HG03565 (cell line): Measurements from ENCODE around the gene HLA-F.

Source experiments
- ATAC-seq: cut with Tn5 transposase; IDR thresholded peaks from one replicate; pipeline ENCODE4 v1.9.1; 2021; ENCODE audit warnings: mild to moderate bottlenecking, moderate library complexity; ENCODE audit not compliant: unreplicated experiment

HLA-F gene

DNA sequence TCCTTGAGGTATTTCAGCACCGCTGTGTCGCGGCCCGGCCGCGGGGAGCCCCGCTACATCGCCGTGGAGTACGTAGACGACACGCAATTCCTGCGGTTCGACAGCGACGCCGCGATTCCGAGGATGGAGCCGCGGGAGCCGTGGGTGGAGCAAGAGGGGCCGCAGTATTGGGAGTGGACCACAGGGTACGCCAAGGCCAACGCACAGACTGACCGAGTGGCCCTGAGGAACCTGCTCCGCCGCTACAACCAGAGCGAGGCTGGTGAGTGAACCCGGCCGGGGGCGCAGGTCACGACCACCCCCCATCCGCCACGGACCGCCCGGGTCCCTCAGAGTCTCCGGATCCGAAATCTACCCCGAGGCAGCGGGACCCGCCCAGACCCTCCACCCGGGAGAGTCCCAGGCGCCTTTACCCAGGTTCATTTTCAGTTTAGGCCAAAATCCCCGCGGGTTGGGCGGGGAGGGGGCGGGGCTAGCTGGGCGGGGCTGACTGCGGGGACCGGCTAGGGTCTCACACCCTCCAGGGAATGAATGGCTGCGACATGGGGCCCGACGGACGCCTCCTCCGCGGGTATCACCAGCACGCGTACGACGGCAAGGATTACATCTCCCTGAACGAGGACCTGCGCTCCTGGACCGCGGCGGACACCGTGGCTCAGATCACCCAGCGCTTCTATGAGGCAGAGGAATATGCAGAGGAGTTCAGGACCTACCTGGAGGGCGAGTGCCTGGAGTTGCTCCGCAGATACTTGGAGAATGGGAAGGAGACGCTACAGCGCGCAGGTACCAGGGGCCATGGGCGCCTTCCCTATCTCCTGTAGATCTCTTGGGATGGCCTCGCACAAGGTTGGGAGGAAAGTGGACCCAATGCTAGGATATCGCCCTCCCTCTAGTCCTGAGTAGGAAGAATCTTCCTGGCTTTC, 693 bp downstream of the HLA-F start:
- ATAC-seq: peak; percentile 10

DNA sequence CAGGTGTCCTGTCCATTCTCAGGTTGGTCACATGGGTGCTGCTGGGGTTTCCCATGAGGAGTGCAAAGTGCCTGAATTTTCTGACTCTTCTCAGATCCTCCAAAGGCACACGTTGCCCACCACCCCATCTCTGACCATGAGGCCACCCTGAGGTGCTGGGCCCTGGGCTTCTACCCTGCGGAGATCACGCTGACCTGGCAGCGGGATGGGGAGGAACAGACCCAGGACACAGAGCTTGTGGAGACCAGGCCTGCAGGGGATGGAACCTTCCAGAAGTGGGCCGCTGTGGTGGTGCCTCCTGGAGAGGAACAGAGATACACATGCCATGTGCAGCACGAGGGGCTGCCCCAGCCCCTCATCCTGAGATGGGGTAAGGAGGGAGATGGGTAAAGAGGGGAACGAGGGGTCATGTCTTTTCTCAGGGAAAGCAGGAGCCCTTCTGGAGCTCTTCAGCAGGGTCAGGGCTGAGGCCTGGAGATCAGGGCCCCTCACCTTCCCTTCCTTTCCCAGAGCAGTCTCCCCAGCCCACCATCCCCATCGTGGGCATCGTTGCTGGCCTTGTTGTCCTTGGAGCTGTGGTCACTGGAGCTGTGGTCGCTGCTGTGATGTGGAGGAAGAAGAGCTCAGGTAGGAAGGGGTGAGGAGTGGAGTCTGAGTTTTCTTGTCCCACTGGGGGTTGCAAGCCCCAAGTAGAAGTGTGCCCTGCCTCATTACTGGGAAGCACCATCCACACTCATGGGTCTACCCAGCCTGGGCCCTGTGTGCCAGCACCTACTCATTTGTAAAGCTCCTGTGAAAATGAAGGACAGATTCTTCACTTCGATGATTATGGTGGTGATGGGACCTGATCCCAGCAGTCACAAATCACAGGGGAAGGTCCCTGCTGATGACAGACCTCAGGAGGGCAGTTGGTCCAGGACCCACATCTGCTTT, 2.0 kb downstream of the HLA-F start:
- ATAC-seq: no peak

DNA sequence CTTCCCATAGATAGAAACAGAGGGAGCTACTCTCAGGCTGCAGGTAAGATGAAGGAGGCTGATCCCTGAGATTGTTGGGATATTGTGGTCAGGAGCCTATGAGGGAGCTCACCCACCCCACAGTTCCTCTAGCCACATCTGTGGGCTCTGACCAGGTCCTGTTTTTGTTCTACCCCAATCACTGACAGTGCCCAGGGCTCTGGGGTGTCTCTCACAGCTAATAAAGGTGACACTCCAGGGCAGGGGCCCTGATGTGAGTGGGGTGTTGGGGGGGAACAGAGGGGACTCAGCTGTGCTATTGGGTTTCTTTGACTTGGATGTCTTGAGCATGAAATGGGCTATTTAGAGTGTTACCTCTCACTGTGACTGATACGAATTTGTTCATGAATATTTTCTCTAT, 2.8 kb downstream of the HLA-F start:
- no peak for ATAC-seq

DNA sequence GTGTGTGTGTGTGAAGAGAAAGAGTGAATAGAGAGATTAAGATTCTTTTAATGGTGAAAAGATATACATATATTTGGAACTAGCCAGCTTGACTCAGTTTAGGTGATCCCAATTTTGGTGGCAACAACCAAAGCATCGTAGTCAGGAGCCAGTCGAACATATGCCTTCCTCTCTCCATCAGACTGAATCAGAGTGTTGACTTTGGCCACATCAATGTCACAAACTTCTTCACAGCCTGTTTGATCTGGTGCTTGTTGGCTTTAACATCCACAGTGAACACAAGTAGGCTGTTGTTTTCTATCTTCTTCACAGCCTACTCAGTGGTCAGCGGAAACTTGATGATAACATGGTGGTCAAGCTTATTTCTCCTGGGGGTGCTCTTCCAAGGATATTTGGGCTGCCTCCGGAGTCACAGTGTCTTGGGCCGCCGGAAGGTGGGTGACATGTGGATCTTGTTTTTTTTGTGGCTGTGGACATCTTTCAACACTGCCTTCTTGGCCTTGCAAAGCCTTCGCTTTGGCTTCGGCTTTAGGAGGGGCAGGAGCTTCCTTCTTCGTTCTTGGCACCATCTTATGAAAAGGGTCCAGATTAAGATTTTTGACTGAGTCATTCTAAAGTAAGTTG, 3.4 kb downstream of the HLA-F start:
- ATAC-seq: no peak

DNA sequence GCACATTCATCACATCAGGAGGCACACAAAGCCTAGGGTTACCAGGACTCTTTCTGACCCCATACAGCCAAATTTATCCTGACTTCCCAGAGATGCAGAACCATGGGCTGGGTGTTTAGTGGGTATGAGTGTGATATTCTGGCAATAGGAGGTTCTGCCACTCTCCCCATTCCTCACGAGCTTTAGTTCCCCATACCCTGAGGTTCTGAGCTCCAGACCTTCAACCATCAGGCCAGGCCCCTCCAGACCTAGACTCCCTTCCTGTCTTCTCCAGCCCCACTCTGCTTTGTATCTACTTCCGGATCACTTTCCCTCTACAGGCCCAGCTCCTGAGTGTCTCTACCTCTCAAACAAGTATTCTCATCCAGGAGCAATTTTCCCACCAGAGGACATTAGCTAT, 4.4 kb downstream of the HLA-F start:
- ATAC-seq: no peak

DNA sequence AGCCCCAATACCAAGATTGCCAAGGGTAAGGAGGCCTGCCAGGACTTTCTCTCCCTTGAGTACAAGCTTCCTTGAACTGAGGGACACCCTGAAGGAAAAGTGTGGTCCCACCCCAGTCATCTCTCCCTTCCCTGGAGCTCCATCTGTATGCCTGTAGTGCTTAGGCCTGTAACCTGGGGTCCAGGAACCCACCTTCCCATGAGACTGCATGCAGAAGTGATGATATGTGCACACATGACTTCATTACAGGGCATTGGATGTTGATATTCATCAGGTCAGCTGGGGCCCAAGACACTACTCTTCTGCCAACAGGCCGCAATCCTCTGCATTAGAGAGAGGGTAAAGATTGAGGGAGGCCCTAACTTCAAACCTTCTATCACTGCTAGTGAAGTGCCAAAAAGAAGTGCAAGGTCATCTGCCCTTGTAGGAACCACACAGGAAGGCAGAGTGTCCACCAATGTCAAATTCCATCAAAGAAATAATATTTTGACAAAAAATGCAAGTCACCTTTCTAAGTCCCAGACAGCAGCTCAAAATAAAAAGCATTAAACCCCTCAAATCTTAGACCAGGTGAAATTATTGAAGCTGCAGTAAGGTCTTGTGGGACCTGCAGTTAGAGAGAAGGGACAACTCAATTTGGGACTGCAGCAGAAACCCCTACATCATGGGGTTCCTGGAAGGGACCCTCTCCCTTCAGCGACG, 5.1 kb downstream of the HLA-F start:
- no peak for ATAC-seq

DNA sequence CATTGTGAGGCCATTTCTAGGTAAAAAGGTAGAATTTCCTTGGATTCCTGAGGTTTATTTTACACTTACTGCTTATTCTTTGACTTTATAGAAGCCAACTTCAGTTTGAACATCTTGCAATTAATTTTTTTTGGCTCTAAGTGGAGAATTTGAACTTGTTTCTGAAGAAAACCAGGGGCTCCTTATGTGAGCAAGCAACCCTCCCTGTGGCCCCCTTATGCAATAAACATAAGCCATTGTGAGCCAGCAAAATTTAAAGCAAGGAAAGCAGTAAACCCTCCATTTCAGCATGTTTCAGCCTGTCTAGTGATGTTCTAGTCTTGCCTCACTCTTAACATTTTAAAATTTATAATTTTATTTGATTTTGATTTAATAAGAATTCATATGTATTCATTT, 5.6 kb downstream of the HLA-F start:
- ATAC-seq: no peak

DNA sequence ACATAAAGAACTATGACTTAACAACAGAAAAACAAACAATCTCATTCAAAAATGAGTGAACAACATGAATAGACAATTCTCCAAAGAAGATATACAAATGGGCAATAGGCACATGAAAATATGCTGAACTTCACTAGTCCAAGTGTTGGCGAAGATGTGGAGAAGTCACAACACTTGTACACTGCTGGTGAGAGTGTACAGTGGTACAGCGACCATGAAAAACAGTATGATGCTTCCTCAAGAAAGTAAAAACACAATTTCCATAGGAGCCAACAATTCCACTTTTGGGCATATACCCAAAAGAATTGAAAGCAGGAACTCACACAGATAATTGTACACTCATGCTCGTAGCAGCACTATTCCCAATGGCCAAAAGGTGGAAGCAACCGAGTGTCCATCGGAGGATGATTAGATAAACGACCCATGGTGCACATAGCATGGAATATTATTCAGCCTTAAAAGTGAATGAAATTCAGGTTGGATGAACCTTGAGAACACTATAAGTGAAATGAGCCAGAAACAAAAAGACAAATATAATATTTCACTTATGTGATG, 6.6 kb downstream of the HLA-F start:
- no peak for ATAC-seq

DNA sequence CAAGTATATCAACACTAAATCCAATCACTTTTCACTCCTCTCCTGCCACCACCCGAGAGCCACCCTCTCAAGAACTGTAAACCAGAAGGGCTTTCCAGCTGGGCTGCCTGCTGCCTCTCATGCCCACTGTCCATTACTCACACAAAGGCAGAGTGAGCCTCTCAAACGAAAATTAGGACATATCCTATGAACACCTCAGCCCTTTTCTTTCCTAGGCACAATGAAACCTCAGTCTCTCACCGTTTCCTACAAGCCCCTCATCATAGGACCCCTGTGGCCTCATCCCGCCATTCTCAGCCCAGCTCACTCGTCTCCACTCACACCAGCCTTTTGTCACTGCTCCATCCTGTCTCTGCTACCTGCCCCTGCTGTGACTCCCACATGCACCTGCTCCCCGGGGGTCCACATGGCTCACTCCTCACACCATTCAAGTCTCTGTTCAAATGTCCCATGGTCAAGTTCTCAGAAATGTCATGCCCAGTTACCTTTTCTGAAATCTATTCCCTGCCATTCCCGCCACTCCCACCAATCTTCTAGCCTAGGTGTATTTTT, 7.4 kb downstream of the HLA-F start:
- ATAC-seq: no peak

DNA sequence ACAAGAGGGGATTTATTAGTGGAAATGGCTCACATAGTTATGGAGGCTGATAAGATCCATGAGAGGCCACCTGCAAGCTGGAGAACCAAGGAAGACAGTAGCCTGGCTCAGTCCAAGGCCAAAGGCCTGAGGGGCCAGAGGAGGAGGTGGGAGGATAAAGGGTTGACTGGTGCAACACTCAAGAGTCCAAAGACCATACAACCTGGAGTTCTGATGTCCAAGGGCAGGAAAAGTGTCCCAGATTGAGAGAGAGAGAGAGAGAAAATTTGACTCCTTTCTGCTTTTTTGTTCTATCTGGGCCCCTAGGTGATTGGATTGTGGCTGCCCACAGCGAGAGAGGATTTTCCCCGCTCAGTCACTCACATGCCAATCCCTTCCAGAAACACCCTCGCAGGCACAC, 8.0 kb downstream of the HLA-F start:
- no peak for ATAC-seq

DNA sequence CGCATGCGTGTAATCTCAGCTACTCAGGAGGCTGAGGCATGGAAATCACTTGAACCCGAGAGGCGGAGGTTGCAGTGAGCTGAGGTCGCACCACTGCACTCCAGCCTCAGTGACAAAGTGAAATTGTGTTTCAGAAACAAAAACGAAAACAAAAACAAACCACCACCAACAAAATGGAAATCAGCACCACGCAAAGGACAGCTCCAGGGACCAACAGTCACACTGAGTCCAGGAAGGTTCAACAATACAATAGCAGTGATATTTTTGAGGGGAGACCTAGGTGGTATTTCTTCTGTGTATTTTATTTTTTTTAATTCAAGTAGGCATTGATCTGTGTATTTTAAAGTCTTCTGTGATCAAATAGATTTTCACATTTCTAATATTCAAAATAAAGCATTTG, 9.8 kb downstream of the HLA-F start:
- ATAC-seq: no peak

DNA sequence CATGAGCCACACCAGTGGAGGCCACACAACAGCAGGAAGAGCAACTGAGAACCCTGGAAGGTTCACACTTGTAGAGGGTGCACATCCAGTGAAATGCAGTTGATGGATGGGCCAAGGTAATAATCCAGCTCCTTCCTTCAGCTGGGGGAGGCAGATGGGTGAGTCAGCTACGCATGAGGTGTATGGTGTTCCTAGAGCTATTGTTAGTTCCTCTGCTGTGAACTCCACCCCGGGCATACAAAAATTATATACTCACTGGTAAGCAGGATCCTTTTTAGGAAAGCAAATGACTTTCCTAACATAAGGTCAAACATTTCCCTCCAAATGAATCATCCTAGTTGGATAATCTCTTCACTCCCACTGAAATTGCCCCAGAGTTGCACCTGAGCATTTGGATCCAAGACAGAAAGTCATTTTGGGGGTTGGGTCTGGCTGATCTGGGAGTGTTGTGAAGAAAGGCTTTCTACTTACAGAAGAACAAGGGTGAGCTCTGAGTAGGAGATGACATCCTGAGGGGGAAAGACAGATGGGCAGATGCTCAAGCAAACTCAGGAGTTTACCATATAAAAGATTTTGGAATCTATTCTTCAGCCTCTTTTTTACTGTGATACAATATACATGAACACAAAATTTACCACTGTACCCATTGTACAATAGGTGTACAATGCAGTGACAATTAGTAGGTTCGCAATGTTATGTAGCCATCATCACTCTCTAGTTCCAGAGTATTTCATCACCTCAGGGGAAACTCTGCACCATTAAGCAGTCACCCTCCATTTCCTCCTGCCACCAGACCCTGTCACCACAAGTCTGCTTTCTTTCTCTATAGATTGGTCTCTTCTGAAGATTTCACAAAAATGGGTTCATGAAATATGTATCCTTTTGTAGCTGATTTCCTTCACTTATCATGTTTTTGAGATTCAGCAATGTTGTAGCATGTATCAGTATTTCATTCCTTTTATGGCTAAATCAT, 11.1 kb downstream of the HLA-F start:
- ATAC-seq: no peak

DNA sequence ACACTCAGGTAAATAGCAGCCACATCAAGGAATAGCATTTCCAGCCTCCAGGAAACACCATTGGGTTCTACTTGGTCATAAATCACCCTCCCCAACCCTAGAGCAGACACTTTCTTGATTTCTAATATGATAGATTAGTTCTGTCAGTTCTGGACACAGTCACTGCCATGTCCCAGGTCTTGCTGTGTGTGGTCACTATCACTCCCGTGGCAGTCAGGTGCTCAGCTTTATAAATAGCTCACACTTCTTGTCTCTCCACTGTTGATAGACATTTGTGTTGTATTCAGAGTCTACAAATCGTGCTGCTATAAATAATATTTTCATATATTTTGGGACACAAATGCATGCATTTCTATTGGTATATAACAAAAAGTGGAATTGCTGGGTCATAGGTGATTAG, 13.3 kb downstream of the HLA-F start:
- no peak for ATAC-seq

DNA sequence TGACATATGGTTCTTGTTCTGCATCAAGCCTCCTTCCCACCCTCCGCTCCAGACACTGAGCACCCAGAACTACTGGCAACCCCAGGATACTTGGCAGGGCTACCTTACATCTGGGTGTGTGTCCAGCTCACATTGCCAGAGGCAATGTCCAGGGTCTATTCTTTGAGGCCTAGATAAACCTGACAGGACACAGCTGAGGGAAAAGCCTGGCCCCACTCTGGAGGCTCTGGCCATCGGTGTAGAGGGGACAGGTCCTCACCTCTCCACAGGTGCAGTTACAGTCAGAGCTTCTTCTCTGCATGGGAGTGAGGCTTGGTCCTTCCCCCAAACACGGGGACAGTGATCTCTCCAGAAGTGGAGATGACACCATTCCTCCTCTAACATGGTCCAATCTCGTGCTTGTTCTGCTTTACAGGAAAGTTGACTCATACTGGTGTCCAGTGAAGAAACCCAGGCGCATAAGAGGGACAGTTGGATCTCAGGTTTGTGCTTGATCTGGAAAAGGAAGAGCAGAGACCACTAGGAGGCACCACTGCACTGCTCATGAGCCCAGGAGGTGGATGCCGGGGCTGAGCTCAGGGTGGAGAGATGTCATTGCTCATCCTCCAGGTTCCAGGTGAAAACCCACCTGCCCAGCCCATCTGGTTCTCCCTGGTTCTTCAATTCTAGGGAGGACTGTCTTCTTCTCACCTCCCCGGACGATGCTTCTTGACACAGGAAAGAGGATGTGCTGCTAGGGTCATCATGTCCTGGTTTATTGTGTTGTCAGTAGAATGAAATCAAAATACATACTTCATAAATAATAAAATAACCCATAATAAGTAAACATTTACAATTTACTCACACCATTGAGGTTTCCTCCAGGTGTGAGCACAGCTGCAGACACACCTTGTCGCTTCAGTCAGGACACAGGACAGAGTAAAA, 14.7 kb downstream of the HLA-F start:
- no peak for ATAC-seq

DNA sequence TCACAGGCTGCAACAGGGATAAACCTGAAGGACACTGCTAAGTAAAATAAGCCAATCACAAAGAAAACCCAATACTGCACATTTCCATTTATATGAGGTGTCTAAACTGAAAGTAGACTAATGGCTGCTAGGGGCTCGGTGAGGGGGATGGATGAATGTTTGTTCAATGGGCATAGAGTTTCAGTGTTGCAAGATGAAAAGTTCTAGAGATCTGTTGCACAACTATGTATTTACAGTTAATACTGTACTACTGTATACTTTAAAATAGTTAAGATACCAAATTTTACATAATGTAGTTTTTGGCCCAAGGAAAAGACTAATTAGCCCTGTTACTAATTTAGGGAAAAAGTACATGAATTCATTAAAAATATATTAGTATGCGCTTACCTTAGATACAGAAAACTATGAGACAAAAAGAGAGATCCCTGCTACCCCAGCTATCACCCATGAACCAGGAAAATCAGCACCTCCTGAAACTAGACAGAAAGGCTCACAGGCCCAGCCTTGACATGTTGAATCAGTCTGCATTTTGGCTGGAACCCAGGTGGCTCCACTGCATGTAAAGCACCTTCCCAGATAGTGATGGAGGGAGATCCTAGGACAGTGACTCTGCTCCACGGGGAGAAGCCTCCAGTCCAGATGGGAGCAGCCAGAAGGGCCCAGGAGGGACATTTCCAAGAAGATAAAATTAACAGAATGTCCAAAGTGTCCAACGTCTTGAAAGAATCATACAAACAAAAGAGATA, 16.1 kb downstream of the HLA-F start:
- no peak for ATAC-seq

DNA sequence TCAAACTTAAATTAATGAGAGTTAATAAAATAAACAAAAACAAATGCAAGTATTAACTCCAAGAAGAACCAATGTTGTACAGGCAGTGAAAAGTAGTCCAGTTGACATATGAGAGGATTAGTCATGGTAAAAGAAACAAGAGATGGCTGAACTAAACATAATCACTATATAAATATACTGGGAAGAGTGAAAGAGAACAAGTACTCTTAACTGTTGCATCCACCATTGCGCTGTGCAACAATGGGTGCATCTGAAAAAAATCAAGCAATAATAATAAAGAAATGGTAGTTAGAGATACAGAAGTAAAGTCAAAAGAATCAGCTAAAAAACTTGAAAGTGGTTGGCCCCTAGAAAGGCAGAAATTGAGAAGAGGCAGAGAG, 16.6 kb downstream of the HLA-F start:
- no peak for ATAC-seq

DNA sequence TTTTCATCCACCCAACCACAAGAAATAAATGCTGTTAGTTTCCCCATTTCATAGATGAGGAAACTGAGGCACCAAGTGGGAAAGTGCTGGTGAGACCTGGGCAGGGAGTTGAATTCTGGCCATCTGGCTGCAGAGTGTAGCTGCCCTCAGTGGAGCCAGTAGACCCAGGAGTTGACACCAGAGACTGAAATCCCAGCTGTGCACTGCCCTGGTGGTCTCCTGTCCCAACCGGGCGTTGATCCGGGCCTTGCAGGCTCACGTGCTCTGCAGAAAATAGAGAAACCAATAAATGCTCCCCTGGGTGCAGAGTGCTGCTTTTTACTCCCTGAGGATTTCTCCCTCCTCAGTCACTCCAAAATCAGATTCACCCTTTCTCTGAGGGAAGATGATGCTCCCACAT, 18.4 kb downstream of the HLA-F start:
- no peak for ATAC-seq
